B cell (primary cell): ENCODE measurements around the gene MYCN. TPM values are rescaled to one million over a fixed set of nuclear protein-coding genes. Genes with fewer than 3 reads are reported as not detected.

ENCODE experiments used
- ATAC-seq: fragments of 200-7000 bp; cut with Tn5 transposase; one replicate; pipeline ENCODE4 v1.10.0; 2021; ENCODE audit warnings: low read depth, mild to moderate bottlenecking, moderate number of reproducible peaks, moderate library complexity
- CTCF ChIA-PET: fragments of 350-600 bp; sonication (Branson Sonifier 250); formaldehyde crosslinking; loops from one replicate; lab custom pipeline; 2021; ENCODE audit warnings: antibody characterized with exemption, inconsistent platforms; lab: Charles Lee
- POLR2A ChIA-PET: fragments of 350-600 bp; sonication (Branson Sonifier 250); formaldehyde crosslinking; loops from one replicate; lab custom pipeline; 2021; ENCODE audit warnings: antibody characterized with exemption; lab: Charles Lee
- DNase-seq: peaks from one replicate; pipeline ENCODE4 v3.0.0; 2013
- H2AFZ ChIP-seq: 2 replicates; pipeline ENCODE4 v1.6.1; 2012; ENCODE audit warnings: mild to moderate bottlenecking, low read depth, low read length; ENCODE audit not compliant: insufficient read depth, poor library complexity, severe bottlenecking
- H3K27ac ChIP-seq, 2 donors: 1 replicate in 1 of 2; 2 replicates in 1 of 2; pipeline ENCODE4 v1.5.1; 2012 to 2013; ENCODE audit warnings: low read length in 2 of 2, mild to moderate bottlenecking in 2 of 2, moderate library complexity in 1 of 2
- H3K27me3 ChIP-seq, 4 experiments: fragments of 200-600 bp in 1 of 4; sonication (generic) in 1 of 4; replicated peaks in 1 of 4; 1 replicate in 2 of 4; 2 replicates in 2 of 4; pipeline versions ENCODE4 v1.6.1 to v1.7.0; 2013 to 2016; ENCODE audit warnings: low read length in 3 of 4, mild to moderate bottlenecking in 2 of 4, mixed read lengths in 1 of 4, moderate library complexity in 1 of 4; ENCODE audit not compliant: insufficient read depth in 4 of 4, control insufficient read depth in 3 of 4; ENCODE audit errors: control extremely low read depth in 1 of 4
- H3K36me3 ChIP-seq, 2 experiments: replicated peaks in 1 of 2; 1 replicate in 1 of 2; 2 replicates in 1 of 2; pipeline versions ENCODE4 v1.6.1 to v1.7.1; 2013; ENCODE audit warnings: low read length in 1 of 2; ENCODE audit not compliant: insufficient read depth in 2 of 2, control insufficient read depth in 1 of 2; ENCODE audit errors: control extremely low read depth in 1 of 2, extremely low read depth in 1 of 2
- H3K4me1 ChIP-seq, 2 donors: fragments of 200-600 bp in 1 of 2; sonication (generic) in 1 of 2; 1 replicate in 1 of 2; 2 replicates in 1 of 2; pipeline versions ENCODE4 v1.5.1 to v1.6.1; 2013 to 2017; ENCODE audit warnings: low read length in 2 of 2; ENCODE audit not compliant: control insufficient read depth in 2 of 2, insufficient read depth in 2 of 2
- H3K4me2 ChIP-seq: replicated peaks from 2 replicates; pipeline ENCODE3; 2012; ENCODE audit warnings: mild to moderate bottlenecking, low read depth, low read length; ENCODE audit not compliant: poor library complexity, severe bottlenecking
- H3K4me3 ChIP-seq, 5 experiments: fragments of 200-600 bp in 1 of 5; sonication (generic) in 1 of 5; 1 replicate in 3 of 5; 2 replicates in 2 of 5; pipeline versions ENCODE4 v1.5.1 to v1.7.0; 2011 to 2016; ENCODE audit warnings: low read length in 4 of 5, mild to moderate bottlenecking in 4 of 5, low read depth in 2 of 5, control low read depth in 1 of 5, moderate library complexity in 1 of 5; ENCODE audit not compliant: insufficient read depth in 1 of 5; ENCODE audit errors: control extremely low read depth in 1 of 5, extremely low read depth in 1 of 5
- H3K79me2 ChIP-seq: fragments of 200-600 bp; sonication (generic); one replicate; pipeline ENCODE4 v1.6.0; 2016; ENCODE audit warnings: low read length; ENCODE audit not compliant: control insufficient read depth, insufficient read depth
- H3K9ac ChIP-seq: fragments of 200-600 bp; sonication (generic); 2 replicates; pipeline ENCODE4 v1.6.1; 2017; ENCODE audit warnings: mild to moderate bottlenecking, low read length, moderate library complexity
- H3K9me3 ChIP-seq, 3 donors: one replicate each; pipeline versions ENCODE4 v1.6.1 to v1.7.1; 2013; ENCODE audit warnings: low read length in 2 of 3; ENCODE audit not compliant: control insufficient read depth in 2 of 3, insufficient read depth in 1 of 3; ENCODE audit errors: control extremely low read depth in 1 of 3
- H4K20me1 ChIP-seq: 2 replicates; pipeline ENCODE4 v1.6.0; 2012; ENCODE audit warnings: mild to moderate bottlenecking, low read length; ENCODE audit not compliant: insufficient read depth, control insufficient read depth, poor library complexity, severe bottlenecking
- H3K27ac Mint-ChIP-seq: one replicate; pipeline ENCODE4 v1.8.0; 2021; ENCODE audit warnings: mixed read lengths
- H3K27me3 Mint-ChIP-seq: one replicate; pipeline ENCODE4 v1.8.0; 2021; ENCODE audit warnings: mixed read lengths
- H3K4me1 Mint-ChIP-seq: one replicate; pipeline ENCODE4 v1.8.0; 2021; ENCODE audit warnings: mixed read lengths
- H3K4me3 Mint-ChIP-seq: one replicate; pipeline ENCODE4 v1.8.0; 2021; ENCODE audit warnings: mixed read lengths
- H3K9me3 Mint-ChIP-seq: one replicate; pipeline ENCODE4 v1.8.0; 2022; ENCODE audit warnings: mixed read lengths; ENCODE audit not compliant: insufficient read depth
- CTCF ChIP-seq: fragments of 200-600 bp; IDR thresholded peaks from one replicate; pipeline ENCODE4 v1.8.0; 2022; ENCODE audit warnings: antibody characterized with exemption, mild to moderate bottlenecking
- EZH2 ChIP-seq: IDR thresholded peaks from 2 replicates; pipeline ENCODE4 v1.6.1; 2012; ENCODE audit warnings: borderline replicate concordance, low read depth, mild to moderate bottlenecking, moderate library complexity, low read length; ENCODE audit not compliant: insufficient read depth, poor library complexity, severe bottlenecking
- WGBS: methylation state at CpG from one replicate; pipeline ENCODE4 v1.1.5; 2013; ENCODE audit warnings: missing lambda C conversion rate; ENCODE audit not compliant: insufficient coverage; 5-methylcytosine and 5-hydroxymethylcytosine counted together
- intact Hi-C: fragments of 100-400 bp; cut with micrococcal nuclease; formaldehyde crosslinking; loops from one replicate; pipeline ENCODE4 v1.10.0; 2022
- polyA plus RNA-seq: library from polyadenylated mRNA; depleted of rRNA; stranded (reverse); fragments of >200 nt; gene quantifications from 2 replicates; pipeline ENCODE4 v1.2.3, GENCODE V29; 2012
- total RNA-seq, 2 donors: library from RNA; stranded (reverse); fragments of 120-200 nt in 1 of 2; gene quantifications; 1 replicate in 1 of 2; 2 replicates in 1 of 2; pipeline versions ENCODE4 v1.2.3 to v1.2.4, GENCODE V29; 2013 to 2022

The MYCN gene
- total and polyA plus RNA-seq, 2 donors (not counting 1 experiment from before 2014, with no cell fraction given) = not detected

DNA sequence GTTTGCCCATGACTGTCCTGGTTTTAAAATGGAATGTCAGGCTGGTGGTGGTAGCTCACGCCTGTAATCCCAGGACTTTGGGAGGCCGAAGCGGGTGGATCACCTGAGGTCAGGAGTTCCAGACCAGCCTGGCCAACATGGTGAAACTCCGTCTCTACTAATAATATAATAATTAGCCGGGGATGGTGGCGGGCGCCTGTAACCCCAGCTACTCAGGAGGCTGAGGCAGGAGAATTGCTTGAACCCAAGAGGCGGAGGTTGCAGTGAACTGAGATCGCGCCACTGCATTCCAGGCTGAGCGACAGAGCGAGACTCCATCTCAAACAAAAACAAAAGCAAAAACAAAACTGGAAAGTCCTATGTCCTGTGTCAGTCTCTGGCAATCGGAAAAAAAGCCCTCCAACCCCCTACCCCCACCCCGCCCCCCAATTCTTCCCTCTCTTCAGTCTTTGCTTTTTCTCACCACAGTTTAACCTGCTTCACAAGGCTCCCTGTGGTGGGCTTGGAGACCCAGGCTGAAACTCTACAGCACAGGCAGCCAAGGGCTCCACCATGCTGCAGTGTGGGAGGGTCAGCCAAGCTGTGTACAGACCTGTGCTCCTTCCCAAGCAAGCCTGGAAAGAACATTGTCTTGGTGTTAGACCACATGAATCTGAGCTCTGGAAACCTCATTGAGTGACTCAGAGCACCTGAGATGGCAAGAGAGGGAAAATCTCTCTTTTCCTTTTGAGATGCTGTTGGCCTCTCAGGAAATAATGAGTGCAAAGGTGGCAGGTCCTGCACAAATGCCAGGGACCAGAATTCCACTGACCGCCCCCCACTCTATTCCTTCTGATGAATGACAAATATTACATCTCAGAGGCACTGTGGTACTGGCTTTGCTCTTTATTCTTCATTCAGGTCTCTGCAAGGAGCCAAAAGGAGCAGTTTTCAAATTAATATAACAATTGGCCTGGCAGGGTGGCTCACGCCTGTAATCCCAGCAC is 16.7 kb downstream of the MYCN start:
- ATAC-seq (no peak), DNase-seq (no peak)
- H3K9ac ChIP-seq = no peak overlapping the region
- H3K4me3 ChIP-seq = no peak overlapping the region
- no peak overlapping the region for H3K4me2 ChIP-seq
- no peaks in the 10 kb centered on the region for H3K4me1 ChIP-seq
- no peaks in the 10 kb centered on the region for H3K79me2 ChIP-seq
- intact Hi-C loops = no loop called here
- CTCF ChIA-PET = no interaction called here
- H3K4me3 Mint-ChIP-seq = no peak overlapping the region
- no peak overlapping the region for H3K27ac Mint-ChIP-seq
- H3K27me3 ChIP-seq = no peaks in the 10 kb centered on the region
- H3K36me3 ChIP-seq = no peaks in the 10 kb centered on the region
- H3K9me3 ChIP-seq = no peaks in the 10 kb centered on the region
- WGBS = 95% methylated on average over 10 of the region's 16 CpGs
- no peaks in the 10 kb centered on the region for H3K9me3 Mint-ChIP-seq
- peaks cover 24% of the 10 kb centered on the region for H3K27me3 Mint-ChIP-seq
- no peak overlapping the region for H3K27ac ChIP-seq
- H3K4me1 Mint-ChIP-seq = no peaks in the 10 kb centered on the region
- no peak overlapping the region for H2AFZ ChIP-seq
- TF ChIP-seq CTCF = no peak
- no peak for TF ChIP-seq EZH2
- POLR2A ChIA-PET = no interaction called here
- H4K20me1 ChIP-seq = no peaks in the 10 kb centered on the region
